Activated CD4-positive, alpha-beta T cell treated with anti-CD3 and anti-CD28 coated beads, Interleukin-2, amount 10 ng/mL, durations not matched to agents 24 days and 14 days (primary cell): ENCODE data around the gene ADAP1. TPM values are rescaled to one million over a fixed set of nuclear protein-coding genes. Genes with fewer than 3 reads are reported as not detected.
A peak's percentile ranks its signal among the peaks of the same experiment; 100 is the strongest.

Experiments used
- DNase-seq: peaks from one replicate; pipeline ENCODE4 v3.0.0; 2022
- H3K27ac Mint-ChIP-seq: one replicate; pipeline ENCODE4 v1.8.0; 2022; ENCODE audit warnings: mild to moderate bottlenecking, mixed read lengths
- H3K27me3 Mint-ChIP-seq: one replicate; pipeline ENCODE4 v1.8.0; 2022; ENCODE audit warnings: mixed read lengths
- H3K36me3 Mint-ChIP-seq: one replicate; pipeline ENCODE4 v1.8.0; 2022; ENCODE audit warnings: low read depth, mild to moderate bottlenecking, mixed read lengths
- H3K4me1 Mint-ChIP-seq: one replicate; pipeline ENCODE4 v1.8.0; 2021; ENCODE audit warnings: mixed read lengths
- H3K4me3 Mint-ChIP-seq: one replicate; pipeline ENCODE4 v1.8.0; 2022; ENCODE audit warnings: mild to moderate bottlenecking, moderate library complexity, mixed read lengths
- H3K9me3 Mint-ChIP-seq: one replicate; pipeline ENCODE4 v1.8.0; 2021; ENCODE audit warnings: mixed read lengths
- intact Hi-C: fragments of 100-400 bp; cut with micrococcal nuclease; formaldehyde crosslinking; loops from one replicate; pipeline ENCODE4 v1.15.1; 2023
- total RNA-seq: library from RNA; stranded (reverse); gene quantifications from 2 replicates; pipeline ENCODE4 v1.2.3, GENCODE V29; 2022

Gene ADAP1
- total RNA-seq, 1 donor from 2014 or later: 65.9 TPM

GRCh38 chr7:871900-872537 is 82.5 kb downstream of the ADAP1 start:
- Mint-ChIP-seq H3K27ac (peak overlapping the region; percentile 34), H3K4me3 (no peak overlapping the region), H3K36me3 (peaks cover 32% of the 10 kb centered on the region), H3K9me3 (no peaks in the 10 kb centered on the region), H3K4me1 (peaks cover 15% of the 10 kb centered on the region), H3K27me3 (no peaks in the 10 kb centered on the region)
- DNase-seq: no peak
- intact Hi-C loops: loop anchor here (2.0 kb wide), 2 partner anchors 39 to 55 kb away; partner anchors contain the start of gene SUN1

GRCh38 chr7:869348-869747 is 85.1 kb downstream of the ADAP1 start:
- no peaks in the 10 kb centered on the region for H3K27me3 Mint-ChIP-seq
- H3K27ac Mint-ChIP-seq: peak overlapping the region; percentile 16
- no peaks in the 10 kb centered on the region for H3K9me3 Mint-ChIP-seq
- H3K4me1 Mint-ChIP-seq: peaks cover 15% of the 10 kb centered on the region
- H3K4me3 Mint-ChIP-seq: no peak overlapping the region
- no peak for DNase-seq
- peaks cover 47% of the 10 kb centered on the region for H3K36me3 Mint-ChIP-seq
- intact Hi-C loops: no loop called here

GRCh38 chr7:868189-868486 is 86.3 kb downstream of the ADAP1 start:
- Mint-ChIP-seq H3K4me3 (no peak overlapping the region), H3K36me3 (peaks cover 45% of the 10 kb centered on the region), H3K4me1 (peaks cover 7% of the 10 kb centered on the region), H3K27ac (no peak overlapping the region), H3K27me3 (no peaks in the 10 kb centered on the region), H3K9me3 (no peaks in the 10 kb centered on the region)
- intact Hi-C loops: no loop called here
- DNase-seq: no peak

- Mint-ChIP-seq H3K4me1 (peaks cover 4% of the 10 kb centered on the region), H3K4me3 (no peak overlapping the region), H3K9me3 (no peaks in the 10 kb centered on the region), H3K27ac (no peak overlapping the region), H3K36me3 (peaks cover 44% of the 10 kb centered on the region), H3K27me3 (no peaks in the 10 kb centered on the region)
- DNase-seq: no peak
- intact Hi-C loops: no loop called here
These were observed 86.9 kb downstream of the ADAP1 start for GRCh38 chr7:867406-868188.

- DNase-seq: no peak
- Mint-ChIP-seq H3K27ac (no peak overlapping the region), H3K9me3 (no peaks in the 10 kb centered on the region), H3K4me1 (peaks cover 4% of the 10 kb centered on the region), H3K27me3 (no peaks in the 10 kb centered on the region), H3K4me3 (no peak overlapping the region), H3K36me3 (peaks cover 42% of the 10 kb centered on the region)
- intact Hi-C loops: no loop called here
These were observed 87.5 kb downstream of the ADAP1 start for GRCh38 chr7:867001-867405.

GRCh38 chr7:865921-866320 is 88.6 kb downstream of the ADAP1 start:
- no peaks in the 10 kb centered on the region for H3K27me3 Mint-ChIP-seq
- H3K9me3 Mint-ChIP-seq: no peaks in the 10 kb centered on the region
- no peak for DNase-seq
- no peak overlapping the region for H3K4me3 Mint-ChIP-seq
- H3K36me3 Mint-ChIP-seq: peaks cover 46% of the 10 kb centered on the region
- peaks cover 4% of the 10 kb centered on the region for H3K4me1 Mint-ChIP-seq
- intact Hi-C loops: no loop called here
- H3K27ac Mint-ChIP-seq: no peak overlapping the region

GRCh38 chr7:863106-863505 is 91.4 kb downstream of the ADAP1 start:
- Mint-ChIP-seq H3K27ac (no peak overlapping the region), H3K4me3 (no peak overlapping the region), H3K4me1 (peaks cover 6% of the 10 kb centered on the region), H3K36me3 (peaks cover 56% of the 10 kb centered on the region), H3K9me3 (no peaks in the 10 kb centered on the region), H3K27me3 (no peaks in the 10 kb centered on the region)
- DNase-seq: no peak
- intact Hi-C loops: no loop called here

- Mint-ChIP-seq H3K36me3 (peaks cover 53% of the 10 kb centered on the region), H3K27ac (no peak overlapping the region)
- DNase-seq: no peak
These were observed 92.3 kb downstream of the ADAP1 start for GRCh38 chr7:862157-862556.

GRCh38 chr7:861222-861621 is 93.3 kb downstream of the ADAP1 start:
- Mint-ChIP-seq H3K4me1 (peaks cover 6% of the 10 kb centered on the region), H3K27ac (no peak overlapping the region), H3K27me3 (no peaks in the 10 kb centered on the region), H3K4me3 (no peak overlapping the region), H3K36me3 (peaks cover 51% of the 10 kb centered on the region), H3K9me3 (no peaks in the 10 kb centered on the region)
- DNase-seq: no peak
- intact Hi-C loops: no loop called here

More at GRCh38 chr7:862157-862556, 92.3 kb downstream of the ADAP1 start:
- Mint-ChIP-seq H3K27me3 (no peaks in the 10 kb centered on the region), H3K4me1 (peaks cover 6% of the 10 kb centered on the region), H3K9me3 (no peaks in the 10 kb centered on the region), H3K4me3 (no peak overlapping the region)
- intact Hi-C loops: no loop called here

GRCh38 chr7:860149-860548 is 94.3 kb downstream of the ADAP1 start:
- H3K4me1 Mint-ChIP-seq: peaks cover 6% of the 10 kb centered on the region

GRCh38 chr7:859359-860030 is 95.0 kb downstream of the ADAP1 start:
- intact Hi-C loops: no loop called here
- DNase-seq: no peak
- H3K36me3 Mint-ChIP-seq: peaks cover 46% of the 10 kb centered on the region
- H3K27me3 Mint-ChIP-seq: no peaks in the 10 kb centered on the region
- no peak overlapping the region for H3K27ac Mint-ChIP-seq
- peaks cover 6% of the 10 kb centered on the region for H3K4me1 Mint-ChIP-seq
- no peaks in the 10 kb centered on the region for H3K9me3 Mint-ChIP-seq
- no peak overlapping the region for H3K4me3 Mint-ChIP-seq

More at GRCh38 chr7:860149-860548, 94.3 kb downstream of the ADAP1 start:
- H3K4me3 Mint-ChIP-seq: no peak overlapping the region
- no peak for DNase-seq
- H3K27ac Mint-ChIP-seq: no peak overlapping the region
- H3K27me3 Mint-ChIP-seq: no peaks in the 10 kb centered on the region
- H3K36me3 Mint-ChIP-seq: peaks cover 47% of the 10 kb centered on the region
- no peaks in the 10 kb centered on the region for H3K9me3 Mint-ChIP-seq
- intact Hi-C loops: no loop called here

GRCh38 chr7:857661-858060 is 96.8 kb downstream of the ADAP1 start:
- peaks cover 48% of the 10 kb centered on the region for H3K36me3 Mint-ChIP-seq
- intact Hi-C loops: no loop called here
- peaks cover 6% of the 10 kb centered on the region for H3K4me1 Mint-ChIP-seq
- DNase-seq: no peak
- H3K4me3 Mint-ChIP-seq: no peak overlapping the region
- no peaks in the 10 kb centered on the region for H3K9me3 Mint-ChIP-seq
- H3K27me3 Mint-ChIP-seq: no peaks in the 10 kb centered on the region
- H3K27ac Mint-ChIP-seq: no peak overlapping the region

- peaks cover 43% of the 10 kb centered on the region for H3K36me3 Mint-ChIP-seq
- DNase-seq: no peak
- H3K4me3 Mint-ChIP-seq: no peak overlapping the region
- no peaks in the 10 kb centered on the region for H3K27me3 Mint-ChIP-seq
- no peak overlapping the region for H3K27ac Mint-ChIP-seq
- intact Hi-C loops: no loop called here
- no peaks in the 10 kb centered on the region for H3K9me3 Mint-ChIP-seq
- peaks cover 6% of the 10 kb centered on the region for H3K4me1 Mint-ChIP-seq
These were observed 97.9 kb downstream of the ADAP1 start for GRCh38 chr7:856444-857095.
